Muscle of leg (tissue), 11 donors: ENCODE measurements around the gene GTSF1L. TPM values are rescaled to one million over a fixed set of nuclear protein-coding genes. Genes with fewer than 3 reads are reported as not detected.

Experiments
- DNase-seq: peaks from one replicate; pipeline ENCODE4 v3.0.0; 2013
- H3K27ac ChIP-seq: one replicate; pipeline ENCODE4 v1.5.1; 2013; ENCODE audit warnings: mild to moderate bottlenecking, low read length, control low read depth
- H3K27me3 ChIP-seq: one replicate; pipeline ENCODE4 v1.6.1; 2013; ENCODE audit warnings: low read length; ENCODE audit not compliant: control insufficient read depth, insufficient read depth
- H3K36me3 ChIP-seq: one replicate; pipeline ENCODE4 v1.6.1; 2013; ENCODE audit warnings: low read length; ENCODE audit not compliant: control insufficient read depth, insufficient read depth
- H3K4me1 ChIP-seq: one replicate; pipeline ENCODE4 v1.6.1; 2013; ENCODE audit warnings: low read length; ENCODE audit not compliant: control insufficient read depth, insufficient read depth
- H3K4me3 ChIP-seq: one replicate; pipeline ENCODE4 v1.5.1; 2013; ENCODE audit warnings: low read length, control low read depth
- H3K9me3 ChIP-seq: replicated peaks from 2 replicates; pipeline ENCODE4 v1.6.1; 2013; ENCODE audit warnings: low read depth, low read length; ENCODE audit not compliant: control insufficient read depth
- WGBS: methylation state at CpG from one replicate; pipeline ENCODE4 v1.1.5; 2013; ENCODE audit warnings: missing lambda C conversion rate; ENCODE audit not compliant: insufficient coverage; 5-methylcytosine and 5-hydroxymethylcytosine counted together
- polyA plus RNA-seq, 8 donors: library from polyadenylated mRNA; unstranded; fragments of 120-200 nt; gene quantifications; one replicate each; pipeline versions ENCODE4 v1.2.1 to v1.2.3, GENCODE V29; 2013; ENCODE audit warnings: inconsistent platforms in 1 of 8, low replicate concordance in 1 of 8; ENCODE audit not compliant: insufficient read length in 8 of 8, insufficient read depth in 1 of 8
- total RNA-seq: library from RNA; stranded (reverse); fragments of 120-200 nt; gene quantifications from one replicate; pipeline ENCODE4 v1.2.4, GENCODE V29; 2013

Gene GTSF1L
- total and polyA plus RNA-seq, 9 donors: not detected

- H3K27me3 ChIP-seq: no peaks in the 10 kb centered on the region
- no peaks in the 10 kb centered on the region for H3K9me3 ChIP-seq
- no peak overlapping the region for H3K4me3 ChIP-seq
- no peak for DNase-seq
- H3K27ac ChIP-seq: no peak overlapping the region
- peaks cover 16% of the 10 kb centered on the region for H3K4me1 ChIP-seq
- WGBS: no CpG with 5 or more reads among the region's 1 CpG
- H3K36me3 ChIP-seq: no peaks in the 10 kb centered on the region
These were observed 6.8 kb downstream of the GTSF1L start for GRCh38 chr20:43720007-43720406.

DNA sequence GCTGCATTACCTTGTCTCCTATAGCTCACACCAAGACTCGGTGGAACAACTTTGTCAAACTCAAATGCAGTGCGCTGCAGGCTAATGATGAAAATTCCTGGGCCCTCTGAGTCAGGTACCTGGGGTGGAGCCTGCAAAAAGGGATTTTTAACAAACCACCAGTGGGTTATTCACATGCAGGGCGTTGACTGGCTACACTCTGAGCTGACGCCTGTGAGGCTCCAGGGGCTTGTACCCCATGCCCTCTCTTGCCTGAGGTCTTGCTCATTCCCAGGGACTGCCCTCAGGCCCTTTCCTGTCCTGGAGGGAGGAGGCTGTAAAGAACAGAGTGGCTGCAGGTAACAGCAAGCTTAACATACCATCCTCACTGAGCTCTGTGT lies 9.2 kb downstream of the GTSF1L start:
- Histone ChIP-seq H3K4me1 (peaks cover 14% of the 10 kb centered on the region), H3K9me3 (no peaks in the 10 kb centered on the region), H3K27me3 (no peaks in the 10 kb centered on the region), H3K27ac (no peak overlapping the region), H3K36me3 (no peaks in the 10 kb centered on the region), H3K4me3 (no peak overlapping the region)
- 80% methylated on average over 4 of the region's 4 CpGs for WGBS
- DNase-seq: no peak

DNA sequence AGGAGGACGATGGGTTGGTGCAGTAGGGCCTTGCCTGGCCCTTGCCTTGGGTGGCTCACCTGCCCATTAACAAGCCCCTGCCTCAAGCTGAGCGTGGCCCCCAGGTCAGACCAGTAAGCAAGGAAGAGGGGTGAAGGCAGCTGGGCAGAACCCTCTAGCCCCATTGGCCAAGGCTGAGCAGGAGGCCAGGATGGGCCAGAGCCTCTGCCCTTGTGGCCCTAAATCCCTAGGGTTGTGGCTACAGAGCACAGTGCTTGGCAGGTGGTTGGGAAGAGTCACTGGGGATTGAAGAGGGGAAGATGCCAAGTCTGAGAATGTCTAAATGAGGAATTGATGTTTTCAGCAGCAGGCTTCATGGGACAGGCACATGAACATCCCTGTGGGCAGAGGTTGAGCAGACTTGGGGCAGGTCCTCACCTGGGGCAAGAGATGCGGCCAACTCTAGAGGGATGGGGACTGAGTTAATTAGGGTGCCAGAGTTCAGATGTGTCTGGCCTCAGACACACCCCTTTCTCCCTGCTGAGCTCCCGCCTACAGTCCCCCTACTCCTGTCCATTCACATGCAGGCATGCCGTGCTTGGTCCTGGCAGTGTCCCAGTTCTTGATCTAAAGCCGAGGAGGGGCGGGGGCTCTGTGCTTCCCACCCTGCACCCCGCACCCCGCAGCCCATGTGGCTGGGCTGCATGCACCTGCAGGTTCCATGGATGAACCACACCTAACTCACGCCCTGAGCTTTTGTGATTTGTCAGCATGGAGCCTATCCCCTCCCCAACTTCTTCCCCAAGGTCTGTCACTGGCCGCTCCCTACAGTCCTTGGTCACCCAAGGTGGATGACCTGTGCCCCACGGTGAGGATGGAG lies 9.8 kb downstream of the GTSF1L start:
- Histone ChIP-seq H3K27ac (no peak overlapping the region), H3K4me1 (peaks cover 12% of the 10 kb centered on the region), H3K4me3 (no peak overlapping the region), H3K27me3 (no peaks in the 10 kb centered on the region), H3K36me3 (no peaks in the 10 kb centered on the region), H3K9me3 (no peaks in the 10 kb centered on the region)
- WGBS: 87% methylated on average over 11 of the region's 12 CpGs
- DNase-seq: no peak

- DNase-seq: no peak
- Histone ChIP-seq H3K4me3 (no peak overlapping the region), H3K27me3 (no peaks in the 10 kb centered on the region), H3K36me3 (no peaks in the 10 kb centered on the region), H3K9me3 (no peaks in the 10 kb centered on the region), H3K4me1 (peaks cover 4% of the 10 kb centered on the region), H3K27ac (no peak overlapping the region)
- WGBS: 82% methylated on average over 2 of the region's 4 CpGs
These were observed 10.7 kb downstream of the GTSF1L start for GRCh38 chr20:43716123-43716522.

- DNase-seq: no peak
- 100% methylated on average over 3 of the region's 6 CpGs for whole genome bisulfite sequencing
These were observed 11.3 kb downstream of the GTSF1L start for GRCh38 chr20:43715511-43715910.

DNA sequence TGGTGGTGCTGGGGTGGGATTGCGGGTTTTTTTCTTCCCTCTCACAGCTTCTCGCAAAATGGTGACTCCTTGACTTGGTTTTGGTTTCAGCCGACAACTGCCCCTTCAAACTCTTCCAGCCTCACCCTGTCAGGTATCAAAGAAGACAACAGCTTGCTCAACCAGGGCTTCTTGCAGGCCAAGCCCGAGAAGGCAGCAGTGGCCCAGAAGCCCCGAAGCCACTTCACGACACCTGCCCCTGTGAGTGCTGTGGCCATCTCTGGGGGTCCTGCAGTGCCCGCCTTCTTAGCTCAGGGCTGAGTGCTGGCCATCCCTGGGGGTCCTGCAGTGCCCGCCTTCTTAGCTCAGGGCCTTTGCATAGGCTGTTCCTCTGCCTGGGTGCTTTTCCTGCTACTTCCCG lies 11.8 kb downstream of the GTSF1L start:
- Histone ChIP-seq H3K27me3 (no peaks in the 10 kb centered on the region), H3K9me3 (no peaks in the 10 kb centered on the region), H3K4me1 (no peaks in the 10 kb centered on the region), H3K36me3 (no peaks in the 10 kb centered on the region), H3K4me3 (no peak overlapping the region), H3K27ac (no peak overlapping the region)
- 94% methylated on average over 7 of the region's 9 CpGs for WGBS
- no peak for DNase-seq

More at GRCh38 chr20:43715511-43715910, 11.3 kb downstream of the GTSF1L start:
- H3K27ac ChIP-seq: no peak overlapping the region
- no peak overlapping the region for H3K4me3 ChIP-seq
- no peaks in the 10 kb centered on the region for H3K36me3 ChIP-seq
- H3K9me3 ChIP-seq: no peaks in the 10 kb centered on the region
- H3K27me3 ChIP-seq: no peaks in the 10 kb centered on the region
- H3K4me1 ChIP-seq: no peaks in the 10 kb centered on the region

- Histone ChIP-seq H3K9me3 (no peaks in the 10 kb centered on the region), H3K4me1 (no peaks in the 10 kb centered on the region), H3K4me3 (no peak overlapping the region), H3K36me3 (peaks cover 3% of the 10 kb centered on the region), H3K27ac (no peak overlapping the region), H3K27me3 (no peaks in the 10 kb centered on the region)
- 88% methylated on average over 7 of the region's 15 CpGs for WGBS
- no peak for DNase-seq
These were observed 15.6 kb downstream of the GTSF1L start for GRCh38 chr20:43711098-43711654.

DNA sequence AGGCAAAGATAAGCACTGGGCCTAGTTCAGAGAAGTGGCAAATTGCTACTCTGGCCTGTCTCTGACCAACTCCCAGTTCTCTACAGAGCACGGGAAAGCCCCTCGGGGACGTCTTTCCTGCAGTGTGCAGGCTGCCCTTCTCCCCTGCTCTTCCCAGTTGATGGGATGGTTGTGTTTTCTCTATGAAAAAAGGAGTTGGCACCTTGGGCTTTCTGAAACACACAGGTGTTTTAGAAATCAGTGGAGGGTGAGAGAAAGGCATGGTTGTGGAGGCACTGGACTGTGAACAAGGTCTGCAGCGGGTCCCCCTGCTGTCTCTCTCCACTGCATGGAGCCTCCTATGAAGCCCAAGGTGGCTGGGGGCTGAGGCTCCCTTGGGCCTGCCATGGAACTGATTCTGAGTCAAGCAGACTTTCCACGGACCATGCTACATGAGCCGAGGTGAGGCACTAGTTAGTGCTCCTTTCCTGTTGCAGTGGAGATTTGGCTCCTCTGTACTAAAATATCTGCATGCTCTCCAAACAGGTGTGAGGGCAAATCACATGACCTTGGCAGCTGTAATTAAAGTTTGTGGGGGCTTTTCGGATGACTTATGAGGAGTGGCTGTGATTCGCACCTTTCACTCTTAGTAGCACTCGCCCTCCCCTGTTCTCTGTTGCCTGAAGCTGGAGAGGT lies 16.3 kb downstream of the GTSF1L start:
- Histone ChIP-seq H3K36me3 (peaks cover 3% of the 10 kb centered on the region), H3K27me3 (no peaks in the 10 kb centered on the region), H3K4me3 (no peak overlapping the region), H3K4me1 (no peaks in the 10 kb centered on the region), H3K9me3 (no peaks in the 10 kb centered on the region), H3K27ac (no peak overlapping the region)
- 72% methylated on average over 2 of the region's 9 CpGs for WGBS
- DNase-seq: no peak

DNA sequence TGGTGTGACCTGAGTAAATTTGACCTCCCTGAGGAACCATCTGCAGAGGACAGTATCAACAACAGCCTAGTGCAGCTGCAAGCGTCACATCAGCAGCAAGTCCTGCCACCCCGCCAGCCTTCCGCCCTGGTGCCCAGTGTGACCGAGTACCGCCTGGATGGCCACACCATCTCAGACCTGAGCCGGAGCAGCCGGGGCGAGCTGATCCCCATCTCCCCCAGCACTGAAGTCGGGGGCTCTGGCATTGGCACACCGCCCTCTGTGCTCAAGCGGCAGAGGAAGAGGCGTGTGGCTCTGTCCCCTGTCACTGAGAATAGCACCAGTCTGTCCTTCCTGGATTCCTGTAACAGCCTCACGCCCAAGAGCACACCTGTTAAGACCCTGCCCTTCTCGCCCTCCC lies 24.3 kb downstream of the GTSF1L start:
- WGBS: 96% methylated on average over 14 of the region's 14 CpGs
- Histone ChIP-seq H3K27ac (no peak overlapping the region), H3K4me1 (no peaks in the 10 kb centered on the region), H3K4me3 (no peak overlapping the region), H3K27me3 (no peaks in the 10 kb centered on the region), H3K36me3 (peaks cover 19% of the 10 kb centered on the region), H3K9me3 (no peaks in the 10 kb centered on the region)
- no peak for DNase-seq

- no peak overlapping the region for H3K4me3 ChIP-seq
- no peak overlapping the region for H3K27ac ChIP-seq
- 98% methylated on average over 6 of the region's 8 CpGs for WGBS
- no peak for DNase-seq
- H3K4me1 ChIP-seq: no peaks in the 10 kb centered on the region
- no peaks in the 10 kb centered on the region for H3K27me3 ChIP-seq
- no peaks in the 10 kb centered on the region for H3K9me3 ChIP-seq
- peaks cover 19% of the 10 kb centered on the region for H3K36me3 ChIP-seq
These were observed 26.2 kb downstream of the GTSF1L start for GRCh38 chr20:43700627-43701026.
